Large intestine (tissue), 3 donors: ENCODE data around the gene SKIC8. TPM values are rescaled to one million over a fixed set of nuclear protein-coding genes. Genes with fewer than 3 reads are reported as not detected.

Experiments used
- DNase-seq, 2 donors: peaks; one replicate each; pipeline versions ENCODE4 v3.0.0 to v3.0.0-alpha.2; 2013
- H3K27ac ChIP-seq: one replicate; pipeline ENCODE4 v1.5.1; 2013; ENCODE audit warnings: low read length
- H3K27me3 ChIP-seq: 2 replicates; pipeline ENCODE4 v1.6.1; 2013; ENCODE audit warnings: low read length; ENCODE audit not compliant: control insufficient read depth, insufficient read depth
- H3K36me3 ChIP-seq: 2 replicates; pipeline ENCODE4 v1.6.1; 2013; ENCODE audit warnings: low read length; ENCODE audit not compliant: control insufficient read depth, insufficient read depth
- H3K4me1 ChIP-seq: one replicate; pipeline ENCODE4 v1.6.1; 2013; ENCODE audit warnings: low read length; ENCODE audit not compliant: control insufficient read depth, insufficient read depth
- H3K4me3 ChIP-seq: one replicate; pipeline ENCODE4 v1.5.1; 2013; ENCODE audit warnings: low read length
- H3K9me3 ChIP-seq: one replicate; pipeline ENCODE4 v1.6.1; 2013; ENCODE audit warnings: mild to moderate bottlenecking, low read depth, low read length, moderate library complexity; ENCODE audit not compliant: control insufficient read depth
- WGBS: methylation state at CpG from one replicate; pipeline ENCODE4 v1.1.5; 2013; ENCODE audit warnings: low lambda C conversion rate; ENCODE audit not compliant: insufficient coverage; 5-methylcytosine and 5-hydroxymethylcytosine counted together
- polyA plus RNA-seq: library from polyadenylated mRNA; unstranded; fragments of 120-200 nt; gene quantifications from one replicate; pipeline ENCODE4 v1.2.1, GENCODE V29; 2013

SKIC8 gene
- polyA plus RNA-seq, 1 donor: 65.9 TPM

- H3K36me3 ChIP-seq: no peaks in the 10 kb centered on the region
- H3K4me3 ChIP-seq: no peak overlapping the region
- peak in 1 of 2 donors; percentile 52 for DNase-seq
- peak overlapping the region; percentile 54 for H3K27ac ChIP-seq
- H3K27me3 ChIP-seq: no peaks in the 10 kb centered on the region
- no peaks in the 10 kb centered on the region for H3K9me3 ChIP-seq
- no CpG with 5 or more reads among the region's 6 CpGs for WGBS
- peaks cover 28% of the 10 kb centered on the region for H3K4me1 ChIP-seq
Observed at GRCh38 chr15:78243491-78243941, 55.9 kb downstream of the SKIC8 start.

- no CpG with 5 or more reads among the region's 6 CpGs for WGBS
- Histone ChIP-seq H3K27me3 (no peaks in the 10 kb centered on the region), H3K27ac (peak overlapping the region; percentile 54), H3K9me3 (no peaks in the 10 kb centered on the region), H3K36me3 (no peaks in the 10 kb centered on the region), H3K4me3 (no peak overlapping the region), H3K4me1 (peaks cover 28% of the 10 kb centered on the region)
- DNase-seq: no peak
Observed at GRCh38 chr15:78243058-78243457, 56.4 kb downstream of the SKIC8 start.

GRCh38 chr15:78242128-78242527 is 57.3 kb downstream of the SKIC8 start:
- peak; percentile 68 to 82 for DNase-seq
- WGBS: no CpG with 5 or more reads among the region's 5 CpGs
- Histone ChIP-seq H3K36me3 (no peaks in the 10 kb centered on the region), H3K4me1 (peaks cover 28% of the 10 kb centered on the region), H3K4me3 (no peak overlapping the region), H3K27me3 (no peaks in the 10 kb centered on the region), H3K9me3 (no peaks in the 10 kb centered on the region), H3K27ac (peak overlapping the region; percentile 73)

GRCh38 chr15:78241017-78241416 is 58.4 kb downstream of the SKIC8 start:
- Histone ChIP-seq H3K4me1 (peaks cover 28% of the 10 kb centered on the region), H3K36me3 (no peaks in the 10 kb centered on the region), H3K9me3 (no peaks in the 10 kb centered on the region), H3K4me3 (no peak overlapping the region), H3K27me3 (no peaks in the 10 kb centered on the region), H3K27ac (no peak overlapping the region)
- peak; percentile 66 to 76 for DNase-seq
- WGBS: no CpG with 5 or more reads among the region's 12 CpGs

- Histone ChIP-seq H3K36me3 (no peaks in the 10 kb centered on the region), H3K4me3 (no peak overlapping the region), H3K27ac (no peak overlapping the region), H3K4me1 (peaks cover 28% of the 10 kb centered on the region), H3K9me3 (no peaks in the 10 kb centered on the region), H3K27me3 (no peaks in the 10 kb centered on the region)
- WGBS: no CpG with 5 or more reads among the region's 5 CpGs
- DNase-seq: no peak
Observed at GRCh38 chr15:78239811-78240210, 59.6 kb downstream of the SKIC8 start.

GRCh38 chr15:78237146-78237545 is 62.3 kb downstream of the SKIC8 start:
- WGBS: no CpG with 5 or more reads among the region's 6 CpGs

GRCh38 chr15:78236491-78236890 is 62.9 kb downstream of the SKIC8 start:
- peaks cover 8% of the 10 kb centered on the region for H3K4me1 ChIP-seq
- H3K36me3 ChIP-seq: no peaks in the 10 kb centered on the region
- no peaks in the 10 kb centered on the region for H3K27me3 ChIP-seq
- DNase-seq: no peak
- H3K9me3 ChIP-seq: no peaks in the 10 kb centered on the region
- no peak overlapping the region for H3K4me3 ChIP-seq
- no CpG with 5 or more reads among the region's 6 CpGs for WGBS
- H3K27ac ChIP-seq: no peak overlapping the region

More at GRCh38 chr15:78237146-78237545, 62.3 kb downstream of the SKIC8 start:
- H3K36me3 ChIP-seq: no peaks in the 10 kb centered on the region
- no peaks in the 10 kb centered on the region for H3K27me3 ChIP-seq
- H3K27ac ChIP-seq: no peak overlapping the region
- DNase-seq: no peak
- peaks cover 10% of the 10 kb centered on the region for H3K4me1 ChIP-seq
- no peak overlapping the region for H3K4me3 ChIP-seq
- no peaks in the 10 kb centered on the region for H3K9me3 ChIP-seq

GRCh38 chr15:78234515-78235040 is 64.8 kb downstream of the SKIC8 start, which contains the start of gene ACSBG1:
ACSBG1 (minus strand) TSS chr15:78234565; CDS start chr15:78234501, 64 bp downstream.
- no peaks in the 10 kb centered on the region for H3K36me3 ChIP-seq
- H3K27me3 ChIP-seq: no peaks in the 10 kb centered on the region
- no CpG with 5 or more reads among the region's 6 CpGs for WGBS
- H3K4me3 ChIP-seq: no peak within 1 kb of the TSS
- H3K27ac ChIP-seq: no peak within 1 kb of the TSS
- no peaks in the 10 kb centered on the region for H3K9me3 ChIP-seq
- DNase-seq: no peak
- peaks cover 8% of the 10 kb centered on the region for H3K4me1 ChIP-seq

GRCh38 chr15:78233496-78233895 is 65.9 kb downstream of the SKIC8 start:
- no peak overlapping the region for H3K27ac ChIP-seq
- H3K36me3 ChIP-seq: no peaks in the 10 kb centered on the region
- no CpG with 5 or more reads among the region's 11 CpGs for WGBS
- no peak overlapping the region for H3K4me3 ChIP-seq
- no peaks in the 10 kb centered on the region for H3K27me3 ChIP-seq
- no peaks in the 10 kb centered on the region for H3K9me3 ChIP-seq
- peaks cover 8% of the 10 kb centered on the region for H3K4me1 ChIP-seq
- DNase-seq: no peak
